Caki2 (cell line): Measurements from ENCODE around the gene CAPN3. TPM values are rescaled to one million over a fixed set of nuclear protein-coding genes. Genes with fewer than 3 reads are reported as not detected.
"Not testable (repeated sequence)": the region's sequence is repeated elsewhere in the genome, so short reads cannot be mapped to it uniquely, and the experiment has no call there.

Experiments used
- DNase-seq: peaks from one replicate; pipeline ENCODE4 v3.0.0-alpha.2; 2015; ENCODE audit warnings: low read depth
- in situ Hi-C: cut with HindIII; loops from 2 replicates; pipeline ENCODE4 v1.10.0; 2016; ENCODE audit warnings: low sequenced_read_pairs, low pct_unique_long_range_greater_than_20kb, mixed read lengths
- total RNA-seq: library from RNA; depleted of rRNA; stranded (reverse); fragments of >200 nt; shearing (Covaris generic); gene quantifications from 2 replicates; pipeline ENCODE4 v1.2.3, GENCODE V29; 2014; ENCODE audit warnings: low replicate concordance; rRNA removed

The CAPN3 gene
- total RNA-seq, result 0.17 TPM in 1 of 2 replicates, not detected in the other

- DNase-seq, result no peak
- in situ Hi-C loops, result no loop called here
Measured at GRCh38 chr15:42359249-42359648, at the start of gene CAPN3. Gene CAPN3 (plus strand): TSS chr15:42359501. CDS start chr15:42359806, 305 bp downstream.

GRCh38 chr15:42313463-42313862 is 45.8 kb upstream of the CAPN3 start:
- DNase-seq, result no peak
- in situ Hi-C loops, result no loop called here

GRCh38 chr15:42314818-42315217 is 44.5 kb upstream of the CAPN3 start:
- no peak for DNase-seq

GRCh38 chr15:42315521-42315920 is 43.8 kb upstream of the CAPN3 start:
- in situ Hi-C loops, result no loop called here
- no peak for DNase-seq

More at GRCh38 chr15:42314818-42315217, 44.5 kb upstream of the CAPN3 start:
- in situ Hi-C loops, result no loop called here

GRCh38 chr15:42316282-42316805 is 43.0 kb upstream of the CAPN3 start:
- DNase-seq, in situ Hi-C loops: not testable (repeated sequence)

- no peak for DNase-seq
- in situ Hi-C loops, result no loop called here
Measured at GRCh38 chr15:42319206-42319605, 40.1 kb upstream of the CAPN3 start.

- in situ Hi-C loops, result no loop called here
- DNase-seq, result no peak
Measured at GRCh38 chr15:42324308-42324707, 35.0 kb upstream of the CAPN3 start.

- in situ Hi-C loops, result no loop called here
- DNase-seq, result no peak
Measured at GRCh38 chr15:42329161-42329560, 30.1 kb upstream of the CAPN3 start.

- no peak for DNase-seq
- in situ Hi-C loops, result no loop called here
Measured at GRCh38 chr15:42329992-42330391, 29.3 kb upstream of the CAPN3 start.

GRCh38 chr15:42331235-42331634 is 28.1 kb upstream of the CAPN3 start:
- in situ Hi-C loops, result no loop called here
- DNase-seq, result no peak

GRCh38 chr15:42332331-42332730 is 27.0 kb upstream of the CAPN3 start:
- in situ Hi-C loops, result no loop called here
- no peak for DNase-seq

- no peak for DNase-seq
- in situ Hi-C loops, result no loop called here
Measured at GRCh38 chr15:42335074-42335473, 24.2 kb upstream of the CAPN3 start.

- DNase-seq, in situ Hi-C loops: not testable (repeated sequence)
Measured at GRCh38 chr15:42336650-42337049, 22.7 kb upstream of the CAPN3 start.

- DNase-seq, in situ Hi-C loops: not testable (repeated sequence)
Measured at GRCh38 chr15:42337104-42337503, 22.2 kb upstream of the CAPN3 start.

GRCh38 chr15:42338500-42338899 is 20.8 kb upstream of the CAPN3 start:
- in situ Hi-C loops, result no loop called here
- no peak for DNase-seq

GRCh38 chr15:42343596-42344232 is 15.6 kb upstream of the CAPN3 start:
- DNase-seq, result no peak
- in situ Hi-C loops, result no loop called here

GRCh38 chr15:42344763-42345162 is 14.5 kb upstream of the CAPN3 start:
- in situ Hi-C loops, result no loop called here
- DNase-seq, result no peak

- DNase-seq, result no peak
- in situ Hi-C loops, result no loop called here
Measured at GRCh38 chr15:42345504-42345903, 13.8 kb upstream of the CAPN3 start.

GRCh38 chr15:42348083-42348482 is 11.2 kb upstream of the CAPN3 start:
- in situ Hi-C loops, result no loop called here

GRCh38 chr15:42349186-42349585 is 10.1 kb upstream of the CAPN3 start:
- no peak for DNase-seq
- in situ Hi-C loops, result no loop called here

More at GRCh38 chr15:42348083-42348482, 11.2 kb upstream of the CAPN3 start:
- no peak for DNase-seq
